Stimulated activated CD4-positive, alpha-beta T cell treated with anti-CD3 and anti-CD28 coated beads, Interleukin-12 subunit alpha, Interleukin-12 subunit beta, amount 100 ng/mL, for 4 hours (primary cell): ENCODE data around the gene AADACL3.
"Not testable (repeated sequence)": the region's sequence is repeated elsewhere in the genome, so short reads cannot be mapped to it uniquely, and the experiment has no call there.

ENCODE experiments used
- DNase-seq: peaks from one replicate; pipeline ENCODE4 v3.0.0-alpha.2; 2020

The AADACL3 gene

GRCh38 chr1:12717301-12717838 lies 1.5 kb downstream of the AADACL3 start:
- DNase-seq: no peak

GRCh38 chr1:12722626-12723025 lies 6.7 kb downstream of the AADACL3 start:
- DNase-seq: no peak

DNA sequence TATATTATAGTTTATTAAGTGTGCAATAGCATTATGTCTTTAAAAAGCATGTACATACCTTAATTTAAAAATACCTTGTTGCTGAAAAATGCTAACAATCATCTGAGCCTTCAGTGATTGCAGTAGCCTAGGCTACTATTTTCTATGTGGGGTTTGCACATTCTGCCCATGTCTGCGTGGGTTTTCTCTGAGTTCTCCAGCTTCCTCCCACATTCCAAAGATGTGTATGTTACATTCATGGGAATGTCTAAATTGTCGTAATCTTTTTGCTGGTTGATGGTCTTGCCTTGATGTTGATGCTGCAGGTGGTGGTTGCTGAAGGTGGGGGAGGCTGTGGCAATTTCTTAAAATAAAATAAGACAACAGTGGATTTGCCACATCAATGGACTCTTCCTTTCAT lies 12.5 kb downstream of the AADACL3 start:
- no peak for DNase-seq

GRCh38 chr1:12730156-12730555 lies 14.2 kb downstream of the AADACL3 start:
- DNase-seq: no peak

DNA sequence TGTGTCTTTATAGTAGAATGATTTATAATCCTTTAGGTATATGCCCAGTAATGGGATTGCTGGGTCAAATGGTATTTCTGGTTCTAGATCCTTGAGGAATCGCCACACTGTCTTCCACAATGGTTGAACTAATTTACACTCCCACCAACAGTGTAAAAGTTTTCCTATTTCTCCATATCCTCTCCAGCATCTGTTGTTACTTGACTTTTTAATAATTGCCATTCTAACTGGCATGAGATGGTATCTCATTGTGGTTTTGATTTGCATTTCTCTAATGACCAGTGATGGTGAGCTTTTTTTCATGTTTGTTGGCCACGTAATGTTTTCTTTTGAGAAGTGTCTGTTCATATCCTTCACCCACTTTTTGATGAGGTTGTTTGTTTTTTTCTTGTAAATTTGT lies 15.2 kb downstream of the AADACL3 start:
- not testable (repeated sequence) for DNase-seq

DNA sequence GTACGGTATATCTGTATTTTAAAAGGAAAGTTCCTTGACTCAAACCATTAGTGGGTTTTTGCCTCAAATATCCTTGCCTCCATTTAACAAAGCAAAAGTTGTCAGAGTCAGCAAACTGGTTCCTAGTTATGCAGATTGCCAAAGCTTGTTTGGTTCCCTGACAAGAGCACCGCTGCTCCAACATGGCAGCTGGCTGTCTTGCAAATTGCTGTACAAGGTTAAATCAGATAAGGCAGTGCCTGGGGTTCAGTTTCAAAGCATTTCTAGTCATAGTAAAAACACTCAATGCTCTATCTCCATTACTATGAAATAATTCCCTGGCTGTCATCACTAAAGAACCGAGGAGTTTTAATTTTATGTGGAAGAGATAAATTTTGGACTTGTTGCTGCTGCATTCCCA lies 18.7 kb downstream of the AADACL3 start:
- no peak for DNase-seq

GRCh38 chr1:12738934-12739333 lies 23.0 kb downstream of the AADACL3 start:
- DNase-seq: no peak

GRCh38 chr1:12739613-12740012 lies 23.7 kb downstream of the AADACL3 start:
- DNase-seq: no peak

DNA sequence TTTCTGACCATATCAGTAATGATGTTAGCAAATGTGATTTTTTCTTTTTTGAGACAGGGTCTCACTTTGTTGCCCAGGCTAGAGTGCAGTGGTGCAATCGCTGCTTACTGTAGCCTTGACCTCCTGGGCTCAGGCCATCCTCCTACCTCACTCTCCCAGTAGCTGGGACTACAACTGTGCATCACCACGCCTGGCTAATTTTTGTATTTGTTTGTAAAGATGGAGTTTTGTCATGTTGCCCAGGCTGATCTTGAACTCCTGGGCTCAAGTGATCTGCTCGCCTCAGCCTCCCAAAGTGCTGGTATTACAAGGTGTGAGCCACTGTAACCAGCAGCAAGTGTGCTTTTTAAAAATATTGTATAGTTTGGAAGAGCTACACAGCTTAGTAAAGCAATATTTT lies 26.0 kb downstream of the AADACL3 start:
- DNase-seq: no peak

DNA sequence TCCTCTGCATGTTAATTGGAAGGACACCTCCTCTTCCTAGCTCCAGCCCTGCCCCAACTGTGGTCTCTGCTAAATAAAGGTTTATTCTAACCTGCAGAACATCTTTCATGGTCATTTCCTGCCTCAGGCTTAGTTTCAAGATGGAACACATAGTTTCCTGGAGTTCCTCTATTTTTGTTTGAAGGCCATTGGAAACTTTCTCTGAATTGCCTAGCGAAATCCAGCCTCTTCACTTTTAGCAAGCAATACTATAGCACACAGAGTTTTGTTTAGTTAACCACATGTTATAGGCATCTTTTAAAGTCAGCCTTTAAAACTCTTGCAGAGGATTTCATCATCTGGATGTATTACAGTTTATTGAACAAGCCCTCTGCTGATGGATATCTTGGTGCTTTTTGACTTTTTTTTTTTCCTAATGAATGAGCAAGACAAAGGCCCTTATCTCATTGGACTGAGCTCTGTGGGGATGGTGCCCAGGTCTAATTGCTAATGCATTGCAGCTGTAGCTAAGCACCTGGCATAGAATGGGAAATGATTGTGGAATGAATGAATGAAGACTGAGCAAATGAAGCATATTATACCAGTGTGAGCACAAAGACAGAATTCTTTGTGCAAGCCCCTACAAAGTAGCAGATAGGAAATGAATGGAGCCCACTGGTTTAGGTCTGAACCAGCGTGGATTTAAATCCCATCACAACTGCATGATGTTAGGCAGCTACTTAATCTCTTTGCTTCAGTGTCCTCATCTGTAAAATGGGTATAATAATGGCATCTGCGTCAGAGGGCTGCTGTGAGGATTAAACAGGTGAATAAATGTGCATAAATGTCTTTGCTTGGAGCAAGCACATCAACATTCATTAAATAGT lies 29.4 kb downstream of the AADACL3 start:
- DNase-seq: no peak

DNA sequence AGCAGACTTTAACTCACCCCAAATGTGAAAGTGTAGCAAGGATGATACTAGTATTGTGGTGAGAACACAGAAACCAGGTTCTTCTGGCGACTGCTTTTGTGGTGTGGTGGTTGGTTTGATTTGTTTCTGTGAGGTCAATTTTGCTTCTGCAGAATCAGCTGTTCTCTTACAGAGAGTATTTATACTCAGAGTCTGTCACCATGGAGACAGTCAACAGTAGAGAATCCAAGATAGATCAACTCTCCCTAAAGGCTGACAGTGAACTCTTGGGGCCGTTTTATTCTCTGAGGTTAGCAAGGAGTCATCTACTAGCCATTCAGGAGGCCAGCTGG lies 30.0 kb downstream of the AADACL3 start, which contains the start of gene CFAP107:
Gene CFAP107 (plus strand): TSS at position 209 of the 332 bp plus-strand sequence. CDS start 231 bp downstream, outside the sequence.
- no peak for DNase-seq

DNA sequence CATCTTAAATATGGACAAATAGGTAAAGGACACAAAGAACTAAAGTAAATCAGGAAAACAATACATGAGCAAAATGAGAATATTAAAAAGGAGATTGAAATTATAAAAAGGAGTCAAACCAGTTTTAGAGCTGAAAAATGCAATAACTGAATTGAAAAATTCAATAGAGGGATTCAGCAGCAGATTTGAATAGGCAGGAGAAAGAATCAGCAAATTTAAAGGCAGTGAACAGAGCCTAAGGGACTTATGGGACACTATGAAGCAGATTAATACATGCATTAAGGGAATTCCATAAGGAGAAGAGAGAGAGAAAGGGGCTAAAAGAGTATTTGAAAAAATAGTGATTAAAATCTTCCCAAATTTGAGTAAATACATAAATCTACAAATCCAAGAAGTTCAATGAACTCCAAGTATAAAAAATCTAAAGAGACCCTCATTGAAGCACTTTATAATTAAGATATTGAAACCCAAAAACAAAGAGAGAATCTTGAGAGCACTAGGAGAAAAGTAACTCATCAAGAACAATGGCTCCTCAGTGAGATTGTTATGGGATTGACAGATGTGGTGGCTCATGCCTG lies 33.0 kb downstream of the AADACL3 start:
- no peak for DNase-seq

- no peak for DNase-seq
These were observed 38.8 kb downstream of the AADACL3 start for GRCh38 chr1:12754738-12755137.

GRCh38 chr1:12756273-12756672 lies 40.4 kb downstream of the AADACL3 start:
- no peak for DNase-seq

- no peak for DNase-seq
These were observed 41.0 kb downstream of the AADACL3 start for GRCh38 chr1:12756768-12757413.

DNA sequence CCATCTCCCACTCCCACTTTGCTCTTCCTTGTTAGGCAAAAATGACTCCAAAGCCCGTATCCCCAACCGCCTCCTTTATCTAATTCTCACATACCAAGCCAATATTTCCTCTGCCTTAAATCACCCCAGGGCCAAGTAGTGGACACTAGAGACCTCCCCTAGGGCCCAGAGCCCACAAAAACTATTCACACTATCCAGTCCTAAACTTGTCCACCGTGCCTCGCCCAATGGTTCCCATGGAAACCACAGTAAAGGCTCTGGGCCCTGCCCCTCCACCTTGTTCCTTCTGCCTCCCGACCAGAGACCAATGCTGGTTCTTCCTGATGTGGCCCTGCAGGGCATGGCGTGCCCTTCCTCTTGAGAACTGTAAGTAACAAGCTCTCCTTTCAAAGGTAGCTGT lies 41.9 kb downstream of the AADACL3 start:
- DNase-seq: no peak

DNA sequence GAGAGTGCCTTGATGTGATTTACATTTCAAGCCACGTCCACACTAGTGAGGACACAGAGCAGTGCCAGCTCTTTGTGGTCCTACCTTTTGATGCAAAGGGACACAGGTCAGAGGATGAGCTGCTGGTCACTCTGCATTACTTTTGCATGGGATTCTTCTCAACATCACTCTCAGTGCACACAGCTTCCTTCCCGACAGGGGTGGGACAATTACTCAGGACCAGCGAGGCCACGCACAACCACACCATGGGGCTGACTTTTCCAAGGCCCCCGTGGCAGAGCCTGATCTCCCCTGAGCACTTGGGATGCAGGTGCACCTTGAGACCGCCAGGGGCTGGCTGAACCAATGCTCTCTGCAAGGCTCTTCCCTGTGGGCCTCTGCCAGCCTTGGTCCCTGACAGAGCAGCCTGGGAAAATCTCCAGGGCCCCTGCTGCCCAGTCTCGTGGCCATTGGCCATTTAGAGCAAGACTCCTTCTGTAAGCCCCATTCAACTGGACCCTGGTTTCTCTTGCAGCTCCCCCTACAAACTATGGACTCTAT lies 44.4 kb downstream of the AADACL3 start:
- DNase-seq: no peak

DNA sequence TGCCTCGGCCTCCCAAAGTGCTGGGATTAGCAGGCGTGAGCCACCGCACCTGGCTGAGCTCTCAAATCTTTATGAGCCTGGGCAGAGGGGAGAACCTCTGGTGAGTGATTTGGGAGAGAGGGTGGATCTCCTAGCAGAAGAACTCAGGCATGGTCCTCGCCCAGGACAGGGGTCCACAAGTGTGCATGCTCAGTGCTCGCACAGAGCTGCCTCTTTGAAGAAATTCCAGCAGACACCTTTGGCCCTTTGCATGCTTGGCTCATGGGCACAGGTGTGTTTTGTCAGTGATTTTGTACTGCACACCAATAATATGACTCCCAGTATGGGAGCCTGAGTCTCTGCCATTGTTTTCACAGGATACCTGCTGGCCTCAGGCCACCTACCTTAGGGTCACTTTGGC lies 45.9 kb downstream of the AADACL3 start:
- DNase-seq: no peak

GRCh38 chr1:12762766-12763165 lies 46.9 kb downstream of the AADACL3 start:
- no peak for DNase-seq

DNA sequence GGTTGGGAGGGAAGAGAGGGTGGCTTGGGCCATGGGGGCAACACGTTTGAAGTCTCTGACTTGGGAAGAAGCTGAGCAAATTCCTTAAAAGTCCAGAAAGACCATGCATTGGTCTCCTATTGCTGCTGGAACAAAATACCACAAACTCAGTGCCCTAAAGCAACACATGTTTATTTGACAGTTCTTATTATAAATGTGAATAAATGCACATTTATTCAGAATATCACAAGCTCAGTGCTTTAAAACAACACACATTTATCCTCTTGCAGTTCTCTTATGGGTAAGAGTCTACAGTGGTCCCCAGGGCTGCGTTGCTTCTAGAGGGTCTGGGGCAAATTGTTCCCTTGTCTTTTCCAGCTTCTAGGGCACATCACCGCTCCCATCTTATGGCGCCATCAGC lies 47.6 kb downstream of the AADACL3 start:
- no peak for DNase-seq

GRCh38 chr1:12764016-12764415 lies 48.1 kb downstream of the AADACL3 start:
- no peak for DNase-seq

DNA sequence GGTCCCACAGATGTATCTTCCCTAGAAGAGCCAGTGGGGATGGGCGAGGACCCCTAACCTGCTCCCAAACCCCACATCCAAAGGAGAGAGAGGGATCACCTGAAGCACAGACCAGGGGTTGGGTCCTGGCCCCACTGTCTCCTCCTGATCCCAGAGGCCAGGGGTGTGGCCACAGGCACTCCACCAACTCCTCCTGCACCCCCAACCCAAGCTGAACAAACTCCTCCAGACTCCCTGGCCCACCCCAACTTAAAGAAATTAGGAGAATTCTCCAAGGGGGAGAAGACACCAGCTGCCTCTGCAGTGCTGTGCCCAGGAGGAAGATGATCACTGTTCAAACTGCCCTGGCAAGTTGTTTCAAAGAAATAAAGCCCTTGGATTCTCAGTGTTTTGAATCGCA lies 53.1 kb downstream of the AADACL3 start:
- no peak for DNase-seq

- DNase-seq: no peak
These were observed 54.1 kb downstream of the AADACL3 start for GRCh38 chr1:12769976-12770505.
